CD4-positive, alpha-beta memory T cell (primary cell): ENCODE measurements around the gene CCDC63. TPM values are rescaled to one million over a fixed set of nuclear protein-coding genes. Genes with fewer than 3 reads are reported as not detected.
A peak's percentile ranks its signal among the peaks of the same experiment; 100 is the strongest.

Source experiments
- CTCF ChIA-PET: fragments of 350-600 bp; sonication (Branson Sonifier 250); formaldehyde crosslinking; loops from one replicate; lab custom pipeline; 2021; ENCODE audit warnings: inconsistent platforms; ENCODE audit not compliant: partially characterized antibody; lab: Charles Lee
- POLR2A ChIA-PET: fragments of 350-600 bp; sonication (Branson Sonifier 250); formaldehyde crosslinking; loops from one replicate; lab custom pipeline; 2021; ENCODE audit not compliant: partially characterized antibody; lab: Charles Lee
- DNase-seq, 5 donors: peaks; one replicate each; pipeline versions ENCODE4 v3.0.0 to v3.0.0-alpha.2; 2020 to 2022; ENCODE audit warnings: mixed read lengths in 1 of 5
- H3K27ac ChIP-seq: one replicate; pipeline ENCODE4 v1.7.0; 2013; ENCODE audit warnings: low read depth, low read length
- H3K27me3 ChIP-seq: 2 replicates; pipeline ENCODE4 v1.7.0; 2013; ENCODE audit warnings: mild to moderate bottlenecking, low read length, moderate library complexity; ENCODE audit not compliant: insufficient read depth
- H3K36me3 ChIP-seq: 2 replicates; pipeline ENCODE4 v1.7.0; 2013; ENCODE audit warnings: mild to moderate bottlenecking, low read length, moderate library complexity; ENCODE audit not compliant: insufficient read depth
- H3K4me1 ChIP-seq: 2 replicates; pipeline ENCODE4 v1.7.0; 2013; ENCODE audit warnings: mild to moderate bottlenecking, low read length, moderate library complexity; ENCODE audit not compliant: insufficient read depth
- H3K4me3 ChIP-seq, 2 donors: one replicate each; pipeline ENCODE4 v1.7.0; 2013; ENCODE audit warnings: low read length in 2 of 2, mild to moderate bottlenecking in 1 of 2
- H3K9me3 ChIP-seq, 2 donors: one replicate each; pipeline ENCODE4 v1.7.0; 2013; ENCODE audit warnings: low read length in 2 of 2, control low read depth in 1 of 2; ENCODE audit not compliant: control insufficient read depth in 1 of 2
- H3K27ac Mint-ChIP-seq, 7 donors: one replicate each; pipeline ENCODE4 v1.8.0; 2020 to 2021; ENCODE audit warnings: mixed read lengths in 7 of 7, mild to moderate bottlenecking in 6 of 7, inconsistent platforms in 3 of 7, moderate library complexity in 3 of 7
- H3K27me3 Mint-ChIP-seq, 2 donors: one replicate each; pipeline ENCODE4 v1.8.0; 2020 to 2021; ENCODE audit warnings: mixed read lengths in 2 of 2
- H3K36me3 Mint-ChIP-seq, 2 donors: one replicate each; pipeline ENCODE4 v1.8.0; 2020 to 2021; ENCODE audit warnings: mixed read lengths in 2 of 2, inconsistent platforms in 1 of 2, mild to moderate bottlenecking in 1 of 2
- H3K4me1 Mint-ChIP-seq, 4 donors: one replicate each; pipeline ENCODE4 v1.8.0; 2020 to 2021; ENCODE audit warnings: mixed read lengths in 4 of 4, mild to moderate bottlenecking in 1 of 4
- H3K4me3 Mint-ChIP-seq, 8 donors: one replicate each; pipeline ENCODE4 v1.8.0; 2020 to 2021; ENCODE audit warnings: mixed read lengths in 8 of 8, mild to moderate bottlenecking in 7 of 8, moderate library complexity in 6 of 8, inconsistent platforms in 3 of 8
- H3K9me3 Mint-ChIP-seq, 8 donors: one replicate each; pipeline ENCODE4 v1.8.0; 2020 to 2021; ENCODE audit warnings: mixed read lengths in 8 of 8, mild to moderate bottlenecking in 5 of 8, inconsistent platforms in 3 of 8, moderate library complexity in 1 of 8
- intact Hi-C: fragments of 100-400 bp; cut with micrococcal nuclease; formaldehyde crosslinking; loops from one replicate; pipeline ENCODE4 v1.15.1; 2023
- polyA plus RNA-seq, 2 donors: library from polyadenylated mRNA; unstranded; fragments of 300-500 nt; fragmentation: Illumina TruSeq; gene quantifications; one replicate each; pipeline ENCODE4 v1.2.3, GENCODE V29; 2021
- total RNA-seq, 2 experiments: library from RNA; stranded (reverse); gene quantifications; one replicate each; pipeline ENCODE4 v1.2.3, GENCODE V29; 2021

CCDC63 gene
- total RNA-seq (not detected), polyA plus RNA-seq (not detected)

GRCh38 chr12:110846615-110847566, at the start of gene CCDC63:
TSS of gene CCDC63 (plus strand) at chr12:110846987. CDS start at chr12:110852955, 5,968 bp downstream.
- Mint-ChIP-seq H3K9me3 (no peaks in the 10 kb centered on the region), H3K36me3 (no peaks in the 10 kb centered on the region), H3K4me3 (peak within 1 kb of the TSS; percentile 74 to 88 (median 82)), H3K27me3 (peaks cover 19 to 24% of the 10 kb centered on the region in 2 donors), H3K27ac (peak within 1 kb of the TSS in 5 of 7 donors; percentile 3 to 80 (median 29)), H3K4me1 (peaks cover 4 to 7% (median 5%) of the 10 kb centered on the region in 4 donors)
- peaks cover 12% of the 10 kb centered on the region for H3K27me3 ChIP-seq
- H3K27ac ChIP-seq: no peak within 1 kb of the TSS
- no peaks in the 10 kb centered on the region for H3K36me3 ChIP-seq
- H3K4me1 ChIP-seq: peaks cover 4% of the 10 kb centered on the region
- peak within 1 kb of the TSS in 1 of 2 donors; percentile 35 for H3K4me3 ChIP-seq
- H3K9me3 ChIP-seq: no peaks in the 10 kb centered on the region
- POLR2A ChIA-PET: no interaction called here
- CTCF ChIA-PET: interaction anchor here (0.6 to 1.8 kb wide), 3 partner anchors 42 to 745 kb away, joined by 3 to 5 read pairs (median 4); no protein-coding TSS in a partner anchor
- intact Hi-C loops: no loop called here
- peak in 4 of 5 donors; percentile 2 to 6 (median 6) for DNase-seq

GRCh38 chr12:110798461-110798860, 48.3 kb upstream of the CCDC63 start:
- ChIA-PET CTCF (no interaction called here), POLR2A (no interaction called here)
- Histone ChIP-seq H3K9me3 (no peaks in the 10 kb centered on the region), H3K4me1 (peaks cover 6% of the 10 kb centered on the region), H3K4me3 (no peak overlapping the region), H3K27ac (no peak overlapping the region), H3K27me3 (no peaks in the 10 kb centered on the region), H3K36me3 (no peaks in the 10 kb centered on the region)
- Mint-ChIP-seq H3K27ac (peak overlapping the region in 1 of 7 donors; percentile 44), H3K36me3 (no peaks in the 10 kb centered on the region), H3K27me3 (no peaks in the 10 kb centered on the region), H3K9me3 (peaks cover 0 to 22% (median 12%) of the 10 kb centered on the region in 8 donors), H3K4me3 (no peak overlapping the region), H3K4me1 (peaks cover 3 to 9% (median 5%) of the 10 kb centered on the region in 4 donors)
- intact Hi-C loops: no loop called here
- no peak for DNase-seq

GRCh38 chr12:110802489-110802888, 44.3 kb upstream of the CCDC63 start:
- Mint-ChIP-seq H3K9me3 (peaks cover 0 to 34% (median 22%) of the 10 kb centered on the region in 8 donors), H3K4me1 (peaks cover 5 to 12% (median 7%) of the 10 kb centered on the region in 4 donors), H3K4me3 (no peak overlapping the region), H3K27me3 (no peaks in the 10 kb centered on the region), H3K36me3 (peaks cover 0 to 1% of the 10 kb centered on the region in 2 donors), H3K27ac (no peak overlapping the region)
- Histone ChIP-seq H3K4me1 (peaks cover 7% of the 10 kb centered on the region), H3K27me3 (no peaks in the 10 kb centered on the region), H3K9me3 (no peaks in the 10 kb centered on the region), H3K27ac (no peak overlapping the region), H3K36me3 (no peaks in the 10 kb centered on the region), H3K4me3 (no peak overlapping the region)
- intact Hi-C loops: no loop called here
- ChIA-PET CTCF (interaction anchor here (1.7 kb wide), 1 partner anchor 17 kb away, joined by 4 read pairs; no protein-coding TSS in a partner anchor), POLR2A (no interaction called here)
- no peak for DNase-seq

- H3K27me3 ChIP-seq: no peaks in the 10 kb centered on the region
- H3K27ac Mint-ChIP-seq: no peak overlapping the region
Observed at GRCh38 chr12:110804406-110804805, 42.4 kb upstream of the CCDC63 start.

GRCh38 chr12:110807640-110808039, 39.1 kb upstream of the CCDC63 start:
- Histone ChIP-seq H3K4me3 (no peak overlapping the region), H3K27ac (no peak overlapping the region), H3K36me3 (no peaks in the 10 kb centered on the region), H3K27me3 (no peaks in the 10 kb centered on the region), H3K9me3 (no peaks in the 10 kb centered on the region), H3K4me1 (peaks cover 7% of the 10 kb centered on the region)
- intact Hi-C loops: no loop called here
- Mint-ChIP-seq H3K27ac (no peak overlapping the region), H3K4me1 (peaks cover 5 to 14% (median 7%) of the 10 kb centered on the region in 4 donors), H3K27me3 (no peaks in the 10 kb centered on the region), H3K36me3 (peaks cover 0 to 1% of the 10 kb centered on the region in 2 donors), H3K4me3 (no peak overlapping the region), H3K9me3 (peaks cover 0 to 16% (median 11%) of the 10 kb centered on the region in 8 donors)
- POLR2A ChIA-PET: no interaction called here
- no peak for DNase-seq
- CTCF ChIA-PET: no interaction called here

More at GRCh38 chr12:110804406-110804805, 42.4 kb upstream of the CCDC63 start:
- POLR2A ChIA-PET: no interaction called here
- Mint-ChIP-seq H3K27me3 (no peaks in the 10 kb centered on the region), H3K4me1 (peaks cover 5 to 10% (median 7%) of the 10 kb centered on the region in 4 donors), H3K9me3 (peaks cover 0 to 34% (median 20%) of the 10 kb centered on the region in 8 donors), H3K36me3 (peaks cover 0 to 1% of the 10 kb centered on the region in 2 donors), H3K4me3 (no peak overlapping the region)
- Histone ChIP-seq H3K27ac (no peak overlapping the region), H3K36me3 (no peaks in the 10 kb centered on the region), H3K4me1 (peaks cover 7% of the 10 kb centered on the region), H3K9me3 (no peaks in the 10 kb centered on the region), H3K4me3 (no peak overlapping the region)
- intact Hi-C loops: no loop called here
- CTCF ChIA-PET: no interaction called here
- no peak for DNase-seq

- Mint-ChIP-seq H3K9me3 (peaks cover 0 to 5% (median 5%) of the 10 kb centered on the region in 8 donors), H3K27me3 (no peaks in the 10 kb centered on the region), H3K36me3 (no peaks in the 10 kb centered on the region), H3K27ac (no peak overlapping the region), H3K4me1 (peaks cover 0 to 4% (median 0%) of the 10 kb centered on the region in 4 donors), H3K4me3 (no peak overlapping the region)
- H3K27ac ChIP-seq: no peak overlapping the region
- no peaks in the 10 kb centered on the region for H3K27me3 ChIP-seq
- DNase-seq: no peak
- H3K4me1 ChIP-seq: no peaks in the 10 kb centered on the region
- ChIA-PET CTCF (no interaction called here), POLR2A (no interaction called here)
- intact Hi-C loops: no loop called here
- no peak overlapping the region for H3K4me3 ChIP-seq
- H3K36me3 ChIP-seq: no peaks in the 10 kb centered on the region
- H3K9me3 ChIP-seq: no peaks in the 10 kb centered on the region
Observed at GRCh38 chr12:110809149-110809548, 37.6 kb upstream of the CCDC63 start.

GRCh38 chr12:110811972-110812371, 34.8 kb upstream of the CCDC63 start:
- H3K27me3 Mint-ChIP-seq: no peaks in the 10 kb centered on the region
- H3K4me1 ChIP-seq: no peaks in the 10 kb centered on the region
- no peaks in the 10 kb centered on the region for H3K9me3 ChIP-seq
- H3K36me3 ChIP-seq: no peaks in the 10 kb centered on the region
- POLR2A ChIA-PET: no interaction called here
- peaks cover 0 to 4% (median 0%) of the 10 kb centered on the region in 4 donors for H3K4me1 Mint-ChIP-seq
- peaks cover 0 to 3% (median 0%) of the 10 kb centered on the region in 8 donors for H3K9me3 Mint-ChIP-seq
- no peak overlapping the region for H3K27ac ChIP-seq
- H3K36me3 Mint-ChIP-seq: no peaks in the 10 kb centered on the region
- no peak for DNase-seq
- H3K4me3 Mint-ChIP-seq: no peak overlapping the region
- H3K27ac Mint-ChIP-seq: peak overlapping the region in 1 of 7 donors; percentile 37
- no peaks in the 10 kb centered on the region for H3K27me3 ChIP-seq
- no peak overlapping the region for H3K4me3 ChIP-seq
- intact Hi-C loops: no loop called here
- CTCF ChIA-PET: no interaction called here
